Keratinocyte (primary cell): Measurements from ENCODE around the gene SH2B3. TPM values are rescaled to one million over a fixed set of nuclear protein-coding genes. Genes with fewer than 3 reads are reported as not detected.

Experiments used
- DNase-seq: peaks from one replicate; pipeline ENCODE4 v3.0.0-alpha.2; 2011; ENCODE audit warnings: low read depth, missing footprints, low spot score
- FAIRE-seq: peaks from 2 replicates; lab custom pipeline; 2011; peaks lifted over from hg19 to GRCh38; lab: Jason Lieb, UNC
- H2AFZ ChIP-seq: 2 replicates; pipeline ENCODE4 v1.6.0; 2012; ENCODE audit warnings: low read length, control low read depth, inconsistent platforms; ENCODE audit not compliant: control insufficient read depth
- H3K27ac ChIP-seq: 2 replicates; pipeline ENCODE4 v1.5.1; 2011; ENCODE audit warnings: low read length; ENCODE audit not compliant: control insufficient read depth, insufficient read depth
- H3K27me3 ChIP-seq: 3 replicates; pipeline ENCODE4 v1.6.0; 2011; ENCODE audit warnings: low read length; ENCODE audit not compliant: control insufficient read depth, insufficient read depth; ENCODE audit errors: extremely low read depth
- H3K36me3 ChIP-seq, 2 experiments: 2 replicates in 1 of 2; 3 replicates in 1 of 2; pipeline ENCODE4 v1.5.1; 2011; ENCODE audit warnings: low read length in 2 of 2, mild to moderate bottlenecking in 1 of 2; ENCODE audit not compliant: control insufficient read depth in 2 of 2, insufficient read depth in 2 of 2; ENCODE audit errors: extremely low read depth in 1 of 2
- H3K4me1 ChIP-seq: 3 replicates; pipeline ENCODE4 v1.5.1; 2011; ENCODE audit warnings: low read length; ENCODE audit not compliant: control insufficient read depth, insufficient read depth; ENCODE audit errors: extremely low read depth
- H3K4me2 ChIP-seq: 3 replicates; pipeline ENCODE4 v1.6.0; 2011; ENCODE audit warnings: low read depth, low read length; ENCODE audit not compliant: control insufficient read depth, insufficient read depth; ENCODE audit errors: extremely low read depth
- H3K4me3 ChIP-seq, 3 experiments: fragments of 200-600 bp in 1 of 3; sonication (generic) in 1 of 3; 2 replicates in 2 of 3; 3 replicates in 1 of 3; pipeline ENCODE4 v1.5.1; 2011 to 2016; ENCODE audit warnings: low read length in 3 of 3, mild to moderate bottlenecking in 3 of 3, control low read depth in 2 of 3, inconsistent platforms in 1 of 3, low read depth in 1 of 3, mixed read lengths in 1 of 3, mixed run types in 1 of 3, moderate library complexity in 1 of 3; ENCODE audit not compliant: control insufficient read depth in 2 of 3, insufficient read depth in 2 of 3; ENCODE audit errors: extremely low read depth in 1 of 3
- H3K79me2 ChIP-seq: 2 replicates; pipeline ENCODE4 v1.6.0; 2012; ENCODE audit warnings: low read length; ENCODE audit not compliant: control insufficient read depth, insufficient read depth
- H3K9ac ChIP-seq: 3 replicates; pipeline ENCODE4 v1.6.0; 2011; ENCODE audit warnings: low read length; ENCODE audit not compliant: control insufficient read depth, insufficient read depth; ENCODE audit errors: extremely low read depth
- H3K9me1 ChIP-seq: 3 replicates; pipeline ENCODE4 v1.6.0; 2011; ENCODE audit warnings: low read length; ENCODE audit not compliant: control insufficient read depth, insufficient read depth; ENCODE audit errors: extremely low read depth
- H3K9me3 ChIP-seq: 2 replicates; pipeline ENCODE4 v1.5.1; 2012; ENCODE audit warnings: low read depth, low read length; ENCODE audit not compliant: control insufficient read depth
- H4K20me1 ChIP-seq: 3 replicates; pipeline ENCODE4 v1.6.0; 2011; ENCODE audit warnings: low read length; ENCODE audit not compliant: control insufficient read depth, insufficient read depth; ENCODE audit errors: extremely low read depth
- CTCF ChIP-seq, 3 experiments: IDR thresholded peaks in 1 of 3; conservative IDR thresholded peaks in 1 of 3; optimal IDR thresholded peaks in 1 of 3; 2 replicates in 2 of 3; 3 replicates in 1 of 3; pipeline versions ENCODE3 to v1.5.1; 2011; ENCODE audit warnings: low read length in 3 of 3, mild to moderate bottlenecking in 3 of 3, moderate library complexity in 2 of 3, control low read depth in 1 of 3, inconsistent platforms in 1 of 3; ENCODE audit not compliant: insufficient read depth in 2 of 3; ENCODE audit errors: extremely low read depth in 1 of 3
- EZH2 ChIP-seq: IDR thresholded peaks from one replicate; pipeline ENCODE4 v1.6.1; 2012; ENCODE audit warnings: inconsistent platforms, mild to moderate bottlenecking, low read length, moderate library complexity
- dilution Hi-C: fragments of 300-500 bp; cut with MboI; formaldehyde crosslinking; loops from one replicate; pipeline ENCODE4 v1.7.0; 2020; ENCODE audit warnings: low sequenced_read_pairs; ENCODE audit not compliant: extremely low pct_ligation_motif_present
- polyA plus RNA-seq, 5 experiments: library from polyadenylated mRNA; depleted of rRNA in 3 of 5; stranded (reverse) in 3 of 5; stranded (forward) in 1 of 5; unstranded in 1 of 5; fragments of >200 nt; gene quantifications; 1 replicate in 1 of 5; 2 replicates in 3 of 5; 3 replicates in 1 of 5; pipeline versions ENCODE4 v1.2.1 to v1.2.3, GENCODE V29; 2011 to 2012; ENCODE audit warnings: missing spikeins in 2 of 5, low read depth in 1 of 5, low replicate concordance in 1 of 5

SH2B3 gene
- polyA plus RNA-seq, 1 donor (not counting 4 experiments of a cell fraction or from before 2014, with no cell fraction given) = 7.7 TPM

- H3K9me3 ChIP-seq = no peaks in the 10 kb centered on the region
- H3K27ac ChIP-seq = peak overlapping the region; percentile 55
- DNase-seq = peak; percentile 56
Observed at GRCh38 chr12:111437816-111438454, 32.2 kb downstream of the SH2B3 start.

GRCh38 chr12:111438481-111438880, 32.8 kb downstream of the SH2B3 start:
- Histone ChIP-seq H4K20me1 (peaks cover 9% of the 10 kb centered on the region), H3K4me3 (no peak overlapping the region), H3K4me2 (peak overlapping the region; percentile 62), H3K79me2 (peaks cover 60% of the 10 kb centered on the region), H3K4me1 (peaks cover 41% of the 10 kb centered on the region), H3K9ac (no peak overlapping the region), H3K9me1 (peaks cover 6% of the 10 kb centered on the region), H3K9me3 (no peaks in the 10 kb centered on the region), H3K27me3 (no peaks in the 10 kb centered on the region), H3K36me3 (peaks cover 0 to 14% of the 10 kb centered on the region in 2 experiments), H2AFZ (no peak overlapping the region), H3K27ac (peak overlapping the region; percentile 55)
- TF ChIP-seq EZH2 = no peak
- TF ChIP-seq CTCF (optimal IDR thresholded peaks at IDR 0.05 in 1 of 3, IDR thresholded peaks at IDR 0.05 in 1 of 3, conservative IDR thresholded peaks at IDR 0.05 in 1 of 3; ENCODE audit: extremely low read depth in 1 of 3, insufficient read depth in 2 of 3, low read length in 3 of 3) = no peak
- FAIRE-seq (peak; percentile 13), DNase-seq (peak; percentile 81)
- dilution Hi-C loops = no loop called here

More at GRCh38 chr12:111437816-111438454, 32.2 kb downstream of the SH2B3 start:
- TF ChIP-seq CTCF (optimal IDR thresholded peaks at IDR 0.05 in 1 of 3, IDR thresholded peaks at IDR 0.05 in 1 of 3, conservative IDR thresholded peaks at IDR 0.05 in 1 of 3; ENCODE audit: extremely low read depth in 1 of 3, insufficient read depth in 2 of 3, low read length in 3 of 3) = peak in 1 of 3 experiments; percentile 2
- TF ChIP-seq EZH2 = no peak
- Histone ChIP-seq H3K9ac (no peak overlapping the region), H3K4me1 (peaks cover 36% of the 10 kb centered on the region), H4K20me1 (peaks cover 5% of the 10 kb centered on the region), H3K27me3 (no peaks in the 10 kb centered on the region), H3K9me1 (peaks cover 3% of the 10 kb centered on the region), H3K4me2 (peak overlapping the region; percentile 62), H3K36me3 (peaks cover 0 to 11% of the 10 kb centered on the region in 2 experiments), H3K79me2 (peaks cover 59% of the 10 kb centered on the region), H2AFZ (no peak overlapping the region), H3K4me3 (no peak overlapping the region)
- peak; percentile 81 for FAIRE-seq
- dilution Hi-C loops = no loop called here
